ENCODE results near the gene PRX.
A peak's percentile ranks its signal among the peaks of the same experiment; 100 is the strongest.

- TF ChIP-seq CTCF (CRISPR knock-in tag; IDR thresholded peaks at IDR 0.05) (no peak), PHF8 (CRISPR knock-in tag; IDR thresholded peaks at IDR 0.05) (no peak), RFX3 (CRISPR knock-in tag; IDR thresholded peaks at IDR 0.05) (no peak), PAX8 (CRISPR knock-in tag; IDR thresholded peaks at IDR 0.05; ENCODE audit: borderline replicate concordance) (no peak), MYPOP (CRISPR knock-in tag; IDR thresholded peaks at IDR 0.05) (no peak), HOXA3 (CRISPR knock-in tag; IDR thresholded peaks at IDR 0.05) (no peak), NPAS2 (CRISPR knock-in tag; IDR thresholded peaks at IDR 0.05; ENCODE audit: borderline replicate concordance) (no peak), ZBTB44 (CRISPR knock-in tag; IDR thresholded peaks at IDR 0.05) (no peak), BRCA1 (CRISPR knock-in tag; IDR thresholded peaks at IDR 0.05) (no peak), TCF12 (IDR thresholded peaks at IDR 0.05) (no peak), TCF12 (CRISPR knock-in tag; IDR thresholded peaks at IDR 0.05) (0 out of 2 replicates have a peak, but pooled peaks have one; percentile 29), ZNF362 (CRISPR knock-in tag; IDR thresholded peaks at IDR 0.05; ENCODE audit: borderline replicate concordance) (no peak)
These were observed 6.6 kb upstream of the PRX start for GRCh38 chr19:40419780-40420179.

Measured in HepG2 (cell line).